EH (cell line): ENCODE measurements around the gene CD101.
A peak's percentile ranks its signal among the peaks of the same experiment; 100 is the strongest.
"Not testable (repeated sequence)": the region's sequence is repeated elsewhere in the genome, so short reads cannot be mapped to it uniquely, and the experiment has no call there.

Experiments
- DNase-seq: peaks from one replicate; pipeline ENCODE4 v3.0.0-alpha.2; 2015; ENCODE audit warnings: low read depth

CD101 gene, protein sequence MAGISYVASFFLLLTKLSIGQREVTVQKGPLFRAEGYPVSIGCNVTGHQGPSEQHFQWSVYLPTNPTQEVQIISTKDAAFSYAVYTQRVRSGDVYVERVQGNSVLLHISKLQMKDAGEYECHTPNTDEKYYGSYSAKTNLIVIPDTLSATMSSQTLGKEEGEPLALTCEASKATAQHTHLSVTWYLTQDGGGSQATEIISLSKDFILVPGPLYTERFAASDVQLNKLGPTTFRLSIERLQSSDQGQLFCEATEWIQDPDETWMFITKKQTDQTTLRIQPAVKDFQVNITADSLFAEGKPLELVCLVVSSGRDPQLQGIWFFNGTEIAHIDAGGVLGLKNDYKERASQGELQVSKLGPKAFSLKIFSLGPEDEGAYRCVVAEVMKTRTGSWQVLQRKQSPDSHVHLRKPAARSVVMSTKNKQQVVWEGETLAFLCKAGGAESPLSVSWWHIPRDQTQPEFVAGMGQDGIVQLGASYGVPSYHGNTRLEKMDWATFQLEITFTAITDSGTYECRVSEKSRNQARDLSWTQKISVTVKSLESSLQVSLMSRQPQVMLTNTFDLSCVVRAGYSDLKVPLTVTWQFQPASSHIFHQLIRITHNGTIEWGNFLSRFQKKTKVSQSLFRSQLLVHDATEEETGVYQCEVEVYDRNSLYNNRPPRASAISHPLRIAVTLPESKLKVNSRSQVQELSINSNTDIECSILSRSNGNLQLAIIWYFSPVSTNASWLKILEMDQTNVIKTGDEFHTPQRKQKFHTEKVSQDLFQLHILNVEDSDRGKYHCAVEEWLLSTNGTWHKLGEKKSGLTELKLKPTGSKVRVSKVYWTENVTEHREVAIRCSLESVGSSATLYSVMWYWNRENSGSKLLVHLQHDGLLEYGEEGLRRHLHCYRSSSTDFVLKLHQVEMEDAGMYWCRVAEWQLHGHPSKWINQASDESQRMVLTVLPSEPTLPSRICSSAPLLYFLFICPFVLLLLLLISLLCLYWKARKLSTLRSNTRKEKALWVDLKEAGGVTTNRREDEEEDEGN

DNA sequence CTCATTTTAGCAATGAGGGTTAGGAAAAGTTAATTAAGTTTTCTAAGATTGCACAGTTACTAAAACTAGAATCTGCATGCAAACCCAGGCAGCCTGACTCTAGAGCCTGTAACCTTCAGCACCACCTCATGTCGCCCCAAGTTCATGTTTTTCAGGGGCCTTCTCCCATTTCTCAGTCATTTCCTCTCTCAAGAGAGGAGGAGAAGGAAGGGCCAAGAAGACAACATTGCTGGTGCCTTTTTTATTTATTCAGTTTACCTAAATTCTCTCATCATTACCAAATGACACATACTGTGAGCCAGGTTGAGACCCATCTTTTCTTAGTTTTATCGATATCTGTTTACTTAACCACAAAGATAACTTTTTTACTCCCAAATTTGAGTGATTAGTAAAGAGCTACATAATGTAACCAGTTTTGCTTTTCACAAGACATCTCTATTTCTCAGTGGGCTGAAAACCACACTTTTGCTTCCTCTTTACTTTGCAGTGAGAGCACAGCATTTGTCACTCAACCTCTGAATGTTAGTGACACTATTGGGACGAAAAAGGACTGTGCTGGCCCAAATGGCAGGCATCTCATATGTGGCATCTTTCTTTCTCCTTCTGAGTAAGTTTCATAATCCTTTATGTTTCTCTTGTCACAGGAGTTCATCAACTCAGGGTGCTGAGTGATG is at the start of gene CD101:
Gene CD101, plus strand, starts transcription at position 507 of the 674 bp plus-strand sequence. Its CDS starts 58 bp downstream, at position 565.
- DNase-seq = no peak

DNA sequence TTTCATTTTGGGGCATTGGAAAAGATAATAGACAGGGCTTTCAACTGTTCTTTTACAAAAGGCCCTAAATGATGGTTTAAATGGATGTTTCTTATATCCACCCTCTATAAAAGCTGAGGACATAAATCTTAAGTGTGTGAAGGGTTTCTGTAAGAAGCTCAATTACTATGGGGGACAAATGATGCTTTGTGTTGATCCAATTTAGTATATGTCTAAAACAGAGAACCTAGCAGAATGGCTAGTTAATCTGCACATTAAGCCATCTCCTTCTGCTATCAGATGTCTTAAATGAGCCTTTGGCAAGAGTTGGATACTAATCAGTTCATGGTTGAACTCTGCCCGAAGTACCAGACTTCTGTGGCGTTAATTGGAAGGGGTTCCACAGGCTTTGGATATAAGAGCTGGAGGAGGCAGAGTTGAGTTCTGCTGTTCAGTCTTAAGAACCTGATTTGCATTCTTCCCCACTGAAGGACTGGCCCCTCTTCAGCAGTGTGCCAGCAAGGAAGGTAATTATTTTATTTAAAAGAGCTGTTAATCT is 48.8 kb upstream of the CD101 start:
- DNase-seq = no peak

DNA sequence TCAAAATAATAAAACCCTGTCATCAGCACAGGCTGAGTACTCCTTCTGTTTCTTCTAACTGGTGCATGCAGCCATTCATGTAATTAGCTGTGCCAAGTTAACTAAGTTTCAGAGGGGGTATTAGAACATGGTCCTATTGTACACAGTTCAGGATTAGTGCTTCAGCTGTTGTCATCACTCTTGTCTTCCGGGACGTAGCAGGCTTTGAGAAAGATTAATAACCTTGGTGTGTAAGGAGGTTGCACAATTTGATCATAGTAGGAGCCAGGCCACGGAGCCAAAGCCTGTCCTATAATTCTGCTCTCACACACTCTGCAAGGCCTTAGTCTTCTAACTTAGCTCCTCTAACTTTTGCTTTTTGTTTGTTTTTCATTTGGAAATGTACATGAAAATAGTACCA is 47.1 kb upstream of the CD101 start:
- DNase-seq = no peak

DNA sequence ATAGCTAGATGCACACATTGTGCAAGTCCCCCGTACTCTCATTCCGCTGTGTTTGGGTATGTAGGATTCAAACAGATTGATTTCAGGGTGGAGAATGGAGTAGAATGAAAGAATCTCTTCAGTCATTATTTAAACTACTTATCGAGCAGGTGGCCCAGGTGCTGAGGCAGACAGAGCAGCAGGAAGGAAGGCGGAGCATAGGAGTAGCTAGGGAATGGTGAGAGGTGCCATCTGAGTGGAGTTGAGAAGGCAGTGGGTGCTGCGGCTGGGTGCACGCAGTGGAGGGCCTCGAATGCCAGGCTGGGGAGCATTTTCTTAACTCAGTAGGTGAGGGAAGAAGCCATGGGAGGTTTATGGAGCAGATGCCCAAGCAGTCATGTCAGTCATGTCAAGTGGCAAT is 45.2 kb upstream of the CD101 start:
- no peak for DNase-seq

DNA sequence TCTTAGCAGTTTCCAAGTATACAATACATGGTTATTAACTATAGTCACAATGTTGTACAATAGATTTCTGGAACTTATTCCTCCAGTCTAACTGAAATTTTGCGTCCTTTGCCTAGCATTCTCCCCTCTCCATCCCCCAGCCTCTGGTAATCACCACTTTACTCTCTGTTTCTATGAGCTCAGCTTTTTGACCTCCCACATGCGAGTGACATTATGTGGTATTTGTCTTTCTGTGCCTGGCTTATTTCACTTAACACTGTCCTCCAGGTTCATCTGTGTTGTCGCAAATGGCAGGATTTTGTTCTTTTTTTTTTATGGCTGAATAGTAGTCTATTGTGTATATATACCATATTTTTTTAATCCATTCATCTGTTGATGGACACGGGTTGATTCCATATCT is 43.9 kb upstream of the CD101 start:
- no peak for DNase-seq

DNA sequence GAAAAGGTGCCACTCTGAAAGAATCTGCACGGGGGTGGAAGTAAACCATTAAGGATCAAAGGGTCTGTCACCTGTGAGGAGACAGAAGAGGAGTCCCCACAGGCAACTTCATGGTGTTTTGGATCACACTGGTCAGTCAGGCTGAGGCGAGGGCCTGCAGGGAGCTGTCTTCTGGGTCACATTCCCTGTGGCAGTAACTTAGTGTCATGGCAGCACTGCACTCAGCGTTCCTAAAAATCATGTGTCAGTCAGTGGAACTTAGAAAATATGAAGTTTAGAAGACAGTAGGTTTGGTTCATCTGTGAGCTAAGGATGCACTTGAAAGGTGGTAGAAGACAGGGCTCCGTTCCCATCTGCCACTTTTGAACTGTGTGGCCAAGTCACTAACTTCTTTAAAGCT is 43.5 kb upstream of the CD101 start:
- no peak for DNase-seq

DNA sequence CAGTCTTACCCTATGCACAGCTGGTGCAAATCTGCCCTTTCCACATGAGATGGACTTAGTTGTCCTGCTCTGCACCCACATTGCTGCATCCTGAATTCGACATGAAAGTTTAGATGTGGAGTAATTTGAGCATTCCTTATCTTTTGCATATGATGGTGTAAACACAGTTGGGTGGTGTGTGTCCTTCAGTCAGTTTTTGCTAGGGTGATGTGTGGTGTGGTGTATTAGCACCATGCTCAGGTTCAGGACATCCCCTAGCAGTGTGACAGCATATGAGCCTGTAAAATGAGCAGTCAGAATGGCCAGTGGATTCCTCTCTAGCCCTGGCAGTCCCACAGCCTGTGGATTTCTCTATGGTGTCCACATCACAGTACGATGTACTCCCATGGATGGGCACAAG is 42.6 kb upstream of the CD101 start:
- peak; percentile 11 for DNase-seq

DNA sequence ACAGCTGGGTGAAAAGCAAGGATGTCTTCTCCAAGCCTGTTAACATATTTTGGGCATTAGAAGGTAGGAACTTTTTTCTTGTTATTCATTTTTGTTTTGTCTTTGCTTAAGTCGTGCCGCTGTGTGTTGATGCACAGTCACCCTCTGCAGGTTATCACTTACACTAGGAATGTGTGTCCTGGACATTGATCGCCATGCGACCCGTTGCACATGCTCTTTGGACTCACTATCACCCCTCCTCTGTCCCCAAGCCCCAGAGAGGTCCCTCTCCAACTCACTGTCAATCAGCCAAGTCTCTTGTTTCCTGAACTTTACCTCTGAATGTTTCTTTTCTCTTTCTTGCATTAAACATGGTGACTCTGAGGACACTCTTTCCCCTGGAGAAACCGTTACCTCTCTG is 40.0 kb upstream of the CD101 start:
- DNase-seq = no peak

DNA sequence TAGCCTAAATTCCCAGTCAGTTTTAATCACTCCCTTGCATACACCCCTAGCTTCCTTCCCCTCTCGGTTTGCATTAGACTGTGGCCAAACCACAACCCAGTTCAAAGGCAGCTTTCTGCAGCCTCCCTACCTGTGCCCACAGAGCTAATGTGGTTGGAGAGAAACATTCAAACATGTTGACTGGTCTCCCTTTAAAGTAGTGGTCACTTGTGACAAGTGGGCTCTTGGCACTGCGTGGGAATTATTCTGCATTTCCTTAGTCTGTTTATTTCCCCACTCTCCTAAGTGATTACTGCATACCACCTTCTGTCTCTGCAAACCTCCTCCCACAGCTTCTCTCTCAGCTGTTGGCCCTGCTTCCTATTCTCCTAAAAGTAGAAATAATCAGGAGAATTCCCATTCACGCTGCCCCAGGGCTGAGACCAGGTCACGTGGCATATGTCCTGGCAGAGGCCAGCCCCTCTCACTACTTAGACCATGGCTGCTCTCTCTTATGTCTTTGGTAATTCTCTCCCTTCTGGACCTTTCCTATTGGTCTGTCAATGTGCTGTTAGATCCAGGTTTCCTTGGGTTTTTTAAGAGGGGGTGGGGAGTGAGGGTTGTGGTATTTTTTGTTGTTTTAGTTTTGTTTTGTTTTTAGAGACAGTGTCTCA is 38.4 kb upstream of the CD101 start:
- no peak for DNase-seq

DNA sequence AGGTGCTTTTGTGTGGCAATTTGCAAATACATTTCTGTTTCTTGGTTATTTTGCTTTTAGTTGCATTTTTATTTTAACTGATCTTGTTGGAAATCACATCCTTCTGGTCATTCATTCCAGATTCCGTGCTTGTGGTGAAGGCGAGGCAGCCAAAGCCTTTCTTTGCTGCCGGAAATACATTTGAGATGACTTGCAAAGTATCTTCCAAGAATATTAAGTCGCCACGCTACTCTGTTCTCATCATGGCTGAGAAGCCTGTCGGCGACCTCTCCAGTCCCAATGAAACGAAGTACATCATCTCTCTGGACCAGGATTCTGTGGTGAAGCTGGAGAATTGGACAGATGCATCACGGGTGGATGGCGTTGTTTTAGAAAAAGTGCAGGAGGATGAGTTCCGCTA is 34.8 kb upstream of the CD101 start:
- DNase-seq = peak; percentile 65

DNA sequence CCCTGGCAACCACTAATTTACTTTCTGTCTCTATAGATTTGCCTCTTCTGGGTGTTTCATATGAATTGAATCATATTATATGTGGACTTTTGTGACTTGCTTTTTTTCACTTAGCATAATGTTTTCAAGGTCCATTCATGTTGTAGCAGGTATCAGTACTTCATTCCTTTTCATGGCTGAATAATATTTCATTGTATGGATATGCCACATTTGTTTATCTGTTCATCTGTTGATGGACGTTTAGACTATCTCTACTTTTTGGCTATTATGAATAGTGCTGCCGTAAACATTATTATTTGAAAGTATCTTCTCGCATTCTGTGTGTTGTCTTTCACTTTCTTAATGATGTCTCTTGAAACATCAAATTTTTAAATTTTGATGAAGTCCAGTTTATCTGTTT is 32.8 kb upstream of the CD101 start:
- no peak for DNase-seq

DNA sequence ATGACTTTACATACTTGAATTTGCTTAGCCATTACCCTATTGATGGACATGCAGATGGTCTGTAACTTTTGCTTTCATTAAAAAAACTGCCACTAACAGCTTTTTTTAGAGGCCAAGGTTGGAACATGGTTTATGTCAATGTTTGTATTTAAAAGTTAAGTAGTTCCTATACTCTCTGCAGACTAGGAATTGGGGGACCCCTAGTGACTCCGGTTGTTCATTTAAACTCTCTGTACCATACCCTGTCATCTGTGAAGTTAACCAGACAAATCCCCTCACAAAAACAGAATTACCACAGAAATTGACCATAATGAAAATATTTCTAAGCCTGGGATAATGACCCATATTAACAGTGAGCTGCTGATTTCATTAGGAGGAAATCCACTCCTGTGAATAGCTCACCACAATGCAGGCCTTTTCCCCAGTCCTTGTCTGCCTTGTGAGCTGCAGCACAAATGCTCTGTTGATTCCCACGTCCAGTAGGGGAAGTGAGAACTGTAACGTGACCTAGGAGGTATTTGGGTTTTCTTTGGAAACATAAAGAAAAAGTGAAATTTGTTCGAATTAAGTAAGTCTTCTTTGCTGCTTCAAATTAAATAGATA is 30.2 kb upstream of the CD101 start:
- DNase-seq = no peak

DNA sequence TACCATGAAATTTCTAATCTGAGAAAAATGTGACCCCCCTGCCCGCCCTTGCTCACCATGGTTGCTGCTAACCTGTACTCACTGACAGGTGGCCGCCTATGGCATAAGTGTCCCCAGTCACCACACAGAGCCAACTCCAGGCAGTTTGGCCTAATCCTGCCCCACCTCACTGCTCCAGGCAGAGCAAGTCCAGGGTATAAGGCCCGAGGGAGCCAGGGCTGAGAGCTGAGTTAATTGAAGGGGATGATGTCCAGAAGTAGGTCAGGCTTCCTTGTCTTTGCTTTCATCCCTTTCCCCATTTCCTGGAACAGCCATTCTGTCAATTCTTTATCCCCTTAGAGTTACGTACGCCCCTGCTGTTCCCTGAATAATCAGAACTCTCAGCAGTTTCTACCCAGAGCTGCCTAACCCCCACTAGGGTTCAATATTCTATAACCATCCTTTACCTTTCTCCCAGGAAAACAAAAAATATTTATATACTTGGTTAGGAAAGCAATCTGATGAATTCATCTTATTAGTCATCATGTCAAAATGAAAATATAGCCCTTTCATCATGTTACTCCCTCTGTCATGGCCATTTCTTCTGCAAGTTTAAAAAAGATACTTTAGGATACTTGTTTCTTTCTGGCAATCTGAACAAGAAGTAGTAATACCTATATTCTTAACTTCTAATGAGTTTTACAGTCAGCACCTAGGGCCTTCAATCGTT is 29.4 kb upstream of the CD101 start:
- no peak for DNase-seq

DNA sequence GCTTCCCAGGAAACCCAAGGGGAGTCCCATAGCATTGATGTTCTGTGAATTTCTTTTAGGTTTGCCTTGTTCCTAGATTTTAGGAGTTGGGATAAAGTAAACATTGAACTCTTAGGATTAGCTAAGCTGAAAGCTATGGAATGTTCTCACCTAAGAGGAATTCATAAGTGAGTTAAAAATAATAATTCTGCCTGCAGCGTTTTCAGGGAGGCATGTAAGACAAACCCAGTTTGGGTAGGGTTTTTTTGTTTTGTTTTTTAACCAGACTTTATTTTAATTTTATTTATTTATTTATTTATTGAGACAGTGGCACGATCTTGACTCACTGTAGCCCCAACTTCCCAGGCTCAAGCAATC is 28.9 kb upstream of the CD101 start:
- DNase-seq = no peak

DNA sequence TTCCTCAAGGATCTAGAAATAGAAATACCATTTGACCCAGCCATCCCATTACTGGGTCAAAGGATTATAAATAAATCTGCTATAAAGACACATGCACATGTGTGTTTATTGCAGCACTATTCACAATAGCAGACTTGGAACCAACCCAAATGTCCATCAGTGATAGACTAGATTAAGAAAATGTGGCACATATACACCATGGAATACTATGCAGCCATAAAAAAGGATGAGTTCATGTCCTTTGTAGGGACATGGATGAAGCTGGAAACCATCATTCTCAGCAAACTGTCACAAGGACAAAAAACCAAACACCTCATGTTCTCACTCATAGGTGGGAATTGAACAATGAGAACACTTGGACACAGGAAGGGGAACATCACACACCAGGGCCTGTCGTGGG is 21.3 kb upstream of the CD101 start:
- not testable (repeated sequence) for DNase-seq

DNA sequence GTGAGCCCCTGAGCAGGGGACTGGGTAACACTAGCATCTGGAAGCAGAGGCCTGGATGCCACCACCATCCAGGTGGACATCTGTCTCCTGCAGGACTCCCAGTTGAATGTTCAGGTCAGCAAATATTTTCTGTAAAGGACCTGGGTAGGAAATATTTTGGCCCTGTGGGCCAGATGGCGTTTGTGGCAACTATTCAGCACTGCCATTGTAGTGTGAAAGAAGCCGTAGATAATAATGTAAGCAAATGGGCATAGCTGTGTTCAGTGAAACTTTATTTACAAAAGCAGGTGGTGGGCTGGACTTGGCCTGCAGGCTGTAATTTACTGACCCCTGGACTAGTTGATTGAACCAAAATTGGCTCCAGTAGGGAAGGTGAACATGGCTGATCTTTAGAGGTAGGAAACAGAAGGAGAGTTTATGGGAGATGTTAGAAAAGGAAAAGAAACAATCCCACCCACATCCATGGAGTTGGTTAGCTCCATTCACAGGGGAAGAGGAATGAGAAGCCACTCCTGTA is 20.0 kb upstream of the CD101 start:
- no peak for DNase-seq

DNA sequence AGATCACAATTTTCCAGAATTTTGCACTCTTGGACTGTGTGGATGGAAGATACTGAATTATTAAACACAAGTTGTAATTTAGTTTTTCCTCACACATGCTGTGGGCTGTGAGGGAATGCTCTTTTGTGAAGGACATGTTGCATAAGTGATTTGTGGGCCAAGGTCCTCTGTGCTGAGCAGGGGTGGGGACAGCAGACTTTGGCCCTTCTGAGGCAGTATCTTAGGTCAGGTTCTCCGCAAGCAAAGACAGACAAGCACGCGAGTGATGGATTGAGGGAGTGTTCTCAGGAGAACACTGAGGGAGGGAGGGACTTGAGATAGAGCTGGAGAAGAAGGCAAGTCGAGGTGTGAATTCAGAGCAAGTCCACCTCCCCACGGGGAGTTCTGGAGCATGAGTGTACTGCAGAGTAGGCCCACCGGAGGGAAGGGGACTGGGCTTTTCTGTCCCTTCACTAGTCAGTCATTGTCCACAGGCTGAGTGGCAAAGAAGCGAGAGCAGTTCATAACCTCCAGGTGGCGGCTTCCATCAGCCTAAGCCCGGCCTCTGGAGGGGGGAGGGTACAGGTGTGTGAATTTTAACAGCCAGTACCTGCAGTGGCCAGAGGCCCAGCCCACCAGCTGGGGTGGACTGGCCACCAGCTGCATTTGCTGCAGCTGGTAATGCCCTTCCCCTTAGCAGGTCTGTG is 19.1 kb upstream of the CD101 start:
- no peak for DNase-seq

DNA sequence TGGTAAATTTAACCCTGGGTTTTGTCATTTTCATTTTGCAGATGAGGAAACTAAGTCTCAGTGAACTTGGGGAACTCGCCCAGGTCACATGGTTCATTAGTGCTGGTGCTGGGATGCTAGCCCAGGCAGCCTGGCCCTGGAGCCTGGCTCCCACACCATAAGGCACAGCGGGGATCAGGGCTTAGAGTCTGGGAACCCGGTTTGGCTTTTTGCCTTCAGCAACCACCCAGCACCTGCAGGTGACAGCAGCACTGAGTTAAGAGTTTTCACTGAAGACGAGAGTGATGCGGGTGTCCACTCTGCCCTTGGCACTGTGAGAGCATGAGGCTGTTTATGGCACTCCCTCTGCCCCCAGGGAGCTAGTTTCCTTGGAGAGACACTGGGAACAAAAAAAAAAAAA is 18.4 kb upstream of the CD101 start:
- DNase-seq = no peak

DNA sequence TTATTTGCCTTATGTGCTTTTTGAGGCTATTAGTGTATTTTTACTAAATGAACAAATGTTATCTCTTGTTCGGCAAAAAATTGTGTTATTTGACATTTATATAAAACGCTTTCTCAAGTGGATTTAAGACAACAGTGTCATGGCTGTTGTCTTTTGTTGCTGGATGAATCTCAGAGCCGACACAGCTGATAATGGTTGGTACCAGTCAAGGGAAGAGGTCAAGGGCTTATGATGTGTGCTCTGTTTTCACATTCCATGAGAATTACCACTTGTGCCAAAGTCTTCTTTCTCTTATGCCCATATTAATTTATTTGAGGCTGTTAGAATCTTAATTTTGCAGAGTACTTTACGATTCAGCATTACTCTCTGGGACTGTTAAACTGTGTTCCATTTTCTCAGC is 17.9 kb upstream of the CD101 start:
- no peak for DNase-seq
